ENCODE measurements around the gene THSD4. TPM values are rescaled to one million over a fixed set of nuclear protein-coding genes. Genes with fewer than 3 reads are reported as not detected.
A peak's percentile ranks its signal among the peaks of the same experiment; 100 is the strongest.
"Not testable (repeated sequence)": the region's sequence is repeated elsewhere in the genome, so short reads cannot be mapped to it uniquely, and the experiment has no call there.

Gene THSD4
- polyA plus RNA-seq, 2 of the 4 experiments (the other 2 are of a cell fraction), result 15.8 to 40.7 TPM

- H3K4me3 ChIP-seq, result no peak overlapping the region
- H3K27ac ChIP-seq, result no peak overlapping the region
- H3K4me2 ChIP-seq, result no peak overlapping the region
- DNase-seq (ENCODE audit: low read depth in 1 of 2, low spot score in 1 of 2) (no peak), ATAC-seq (no peak), FAIRE-seq (no peak)
- H3K9me3 ChIP-seq, result no peaks in the 10 kb centered on the region
- CTCF ChIA-PET, result interaction anchor here (0.6 to 1.2 kb wide), 3 partner anchors 12 to 912 kb away, joined by 3 to 4 read pairs (median 3); no protein-coding TSS in a partner anchor
- TF ChIP-seq, protein P1, sequence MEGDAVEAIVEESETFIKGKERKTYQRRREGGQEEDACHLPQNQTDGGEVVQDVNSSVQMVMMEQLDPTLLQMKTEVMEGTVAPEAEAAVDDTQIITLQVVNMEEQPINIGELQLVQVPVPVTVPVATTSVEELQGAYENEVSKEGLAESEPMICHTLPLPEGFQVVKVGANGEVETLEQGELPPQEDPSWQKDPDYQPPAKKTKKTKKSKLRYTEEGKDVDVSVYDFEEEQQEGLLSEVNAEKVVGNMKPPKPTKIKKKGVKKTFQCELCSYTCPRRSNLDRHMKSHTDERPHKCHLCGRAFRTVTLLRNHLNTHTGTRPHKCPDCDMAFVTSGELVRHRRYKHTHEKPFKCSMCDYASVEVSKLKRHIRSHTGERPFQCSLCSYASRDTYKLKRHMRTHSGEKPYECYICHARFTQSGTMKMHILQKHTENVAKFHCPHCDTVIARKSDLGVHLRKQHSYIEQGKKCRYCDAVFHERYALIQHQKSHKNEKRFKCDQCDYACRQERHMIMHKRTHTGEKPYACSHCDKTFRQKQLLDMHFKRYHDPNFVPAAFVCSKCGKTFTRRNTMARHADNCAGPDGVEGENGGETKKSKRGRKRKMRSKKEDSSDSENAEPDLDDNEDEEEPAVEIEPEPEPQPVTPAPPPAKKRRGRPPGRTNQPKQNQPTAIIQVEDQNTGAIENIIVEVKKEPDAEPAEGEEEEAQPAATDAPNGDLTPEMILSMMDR (IDR thresholded peaks at IDR 0.05), result no peak
- TF ChIP-seq GATA3 (IDR thresholded peaks at IDR 0.05; ENCODE audit: borderline replicate concordance) (no peak), MAZ (IDR thresholded peaks at IDR 0.05; ENCODE audit: borderline replicate concordance, low read depth, low read length) (no peak), CHD2 (IDR thresholded peaks at IDR 0.05; ENCODE audit: low read length, partially characterized antibody) (no peak), ESRRA (IDR thresholded peaks at IDR 0.05; ENCODE audit: borderline replicate concordance, low read length) (no peak), TFCP2L1 (CRISPR knock-in tag; IDR thresholded peaks at IDR 0.05) (no peak), EHMT2 (IDR thresholded peaks at IDR 0.05; ENCODE audit: low read depth) (no peak)
- TF ChIP-seq, protein P2, sequence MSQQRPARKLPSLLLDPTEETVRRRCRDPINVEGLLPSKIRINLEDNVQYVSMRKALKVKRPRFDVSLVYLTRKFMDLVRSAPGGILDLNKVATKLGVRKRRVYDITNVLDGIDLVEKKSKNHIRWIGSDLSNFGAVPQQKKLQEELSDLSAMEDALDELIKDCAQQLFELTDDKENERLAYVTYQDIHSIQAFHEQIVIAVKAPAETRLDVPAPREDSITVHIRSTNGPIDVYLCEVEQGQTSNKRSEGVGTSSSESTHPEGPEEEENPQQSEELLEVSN (IDR thresholded peaks at IDR 0.05; ENCODE audit: borderline replicate concordance, low read depth), result no peak
- 87% methylated on average over 4 of the region's 4 CpGs for WGBS (ENCODE audit: missing lambda C conversion rate)
- POLR2A ChIA-PET, result no interaction called here
- H3K4me1 ChIP-seq, result no peaks in the 10 kb centered on the region
Observed at GRCh38 chr15:71366522-71366921, 251.3 kb downstream of the THSD4 start.

DNA sequence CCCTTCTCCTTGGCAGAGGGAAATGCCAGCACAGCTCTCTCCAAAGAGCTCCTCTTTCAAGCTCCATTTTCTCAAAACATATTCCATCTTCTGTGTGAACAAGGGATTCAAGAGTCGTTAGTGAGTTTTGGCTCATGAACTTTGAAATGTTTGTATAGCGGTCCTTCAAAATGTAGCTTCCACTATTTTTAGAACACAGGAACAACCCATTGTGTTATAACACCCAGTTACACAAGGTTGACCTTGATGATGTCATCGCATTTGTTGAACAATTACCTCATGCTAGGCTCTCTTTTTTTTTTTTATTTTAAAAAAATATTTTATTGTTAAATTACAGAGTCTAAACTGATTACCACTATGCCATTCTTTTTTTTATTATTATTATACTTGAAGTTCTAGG, 251.7 kb downstream of the THSD4 start:
- Histone ChIP-seq H3K4me1 (no peaks in the 10 kb centered on the region), H3K9me3 (no peaks in the 10 kb centered on the region), H3K4me3 (no peak overlapping the region), H3K27ac (no peak overlapping the region), H3K4me2 (no peak overlapping the region)
- ATAC-seq, result no peak
- FAIRE-seq, result peak; percentile 7
- TF ChIP-seq FOXS1 (CRISPR knock-in tag; IDR thresholded peaks at IDR 0.05), result no peak
- TF ChIP-seq ESRRA (IDR thresholded peaks at IDR 0.05; ENCODE audit: borderline replicate concordance, low read length), result no peak
- TF ChIP-seq NPAS2 (CRISPR knock-in tag; IDR thresholded peaks at IDR 0.05; ENCODE audit: borderline replicate concordance), result no peak
- TF ChIP-seq NFE2L2 (conservative IDR thresholded peaks at IDR 0.05; ENCODE audit: low read length), result no peak
- TF ChIP-seq RAD21 (conservative IDR thresholded peaks at IDR 0.05 in 1 of 2, IDR thresholded peaks at IDR 0.05 in 1 of 2), result no peak
- no peak for TF ChIP-seq HOXA7 (CRISPR knock-in tag; IDR thresholded peaks at IDR 0.05)
- no peak for TF ChIP-seq CHD4 (IDR thresholded peaks at IDR 0.05; ENCODE audit: borderline replicate concordance)
- no peak for TF ChIP-seq ATOH8 (CRISPR knock-in tag; IDR thresholded peaks at IDR 0.05; ENCODE audit: low read depth)
- no peak for TF ChIP-seq EP300 (IDR thresholded peaks at IDR 0.05)
- no peak for TF ChIP-seq EHF (CRISPR knock-in tag; IDR thresholded peaks at IDR 0.05)
- no peak for TF ChIP-seq POLR2AphosphoS2 (conservative IDR thresholded peaks at IDR 0.05; ENCODE audit: low read length)
- no peak for TF ChIP-seq EHMT2 (IDR thresholded peaks at IDR 0.05; ENCODE audit: low read depth)
- ChIA-PET CTCF (interaction anchor here (0.6 to 1.2 kb wide), 3 partner anchors 12 to 912 kb away, joined by 3 to 4 read pairs (median 3); no protein-coding TSS in a partner anchor), POLR2A (no interaction called here)
- DNase-seq (ENCODE audit: low read depth in 1 of 2, low spot score in 1 of 2), result peak in 1 of 2 experiments; percentile 28
- 64% methylated on average over 3 of the region's 3 CpGs for WGBS (ENCODE audit: missing lambda C conversion rate)

DNA sequence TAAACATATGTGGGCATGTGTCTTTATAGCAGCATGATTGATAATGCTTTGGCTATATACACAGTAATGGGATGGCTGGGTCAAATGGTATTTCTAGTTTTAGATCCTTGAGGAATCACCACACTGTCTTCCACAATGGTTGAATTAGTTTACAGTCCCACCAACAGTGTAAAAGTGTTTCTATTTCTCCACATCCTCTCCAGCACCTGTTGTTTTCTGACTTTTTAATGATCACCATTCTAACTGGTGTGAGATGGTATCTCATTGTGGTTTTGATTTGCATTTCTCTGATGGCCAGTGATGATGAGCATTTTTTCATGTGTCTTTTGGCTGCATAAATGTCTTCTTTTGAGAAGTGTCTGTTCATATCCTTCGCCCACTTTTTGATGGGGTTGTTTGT, 252.5 kb downstream of the THSD4 start:
- WGBS (ENCODE audit: missing lambda C conversion rate), result 100% methylated on average over 1 of the region's 1 CpG
- H3K4me2 ChIP-seq; H3K4me3 ChIP-seq; H3K4me1 ChIP-seq; DNase-seq (ENCODE audit: low read depth in 1 of 2, low spot score in 1 of 2); H3K9me3 ChIP-seq; POLR2A ChIA-PET; FAIRE-seq; CTCF ChIA-PET; ATAC-seq; H3K27ac ChIP-seq: not testable (repeated sequence)

DNA sequence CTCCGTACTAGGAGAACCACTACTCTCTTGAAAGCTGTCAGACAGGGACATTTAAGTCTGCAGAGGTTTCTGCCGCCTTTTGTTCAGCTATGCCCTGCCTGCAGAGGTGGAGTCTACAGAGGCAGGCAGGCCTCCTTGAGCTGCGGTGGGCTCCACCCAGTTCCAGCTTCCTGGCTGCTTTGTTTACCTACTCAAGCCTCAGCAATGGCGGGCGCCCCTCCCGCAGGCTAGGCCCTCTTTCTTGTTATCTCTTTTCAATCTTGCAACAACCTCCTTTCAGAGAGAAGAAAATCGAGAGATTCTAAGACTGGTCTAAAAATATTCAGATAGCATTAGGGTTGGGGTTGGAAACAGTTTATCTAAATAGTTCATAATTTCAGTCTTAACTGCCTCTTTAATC, 257.5 kb downstream of the THSD4 start:
- H3K4me2 ChIP-seq; H3K9me3 ChIP-seq; ATAC-seq; DNase-seq (ENCODE audit: low read depth in 1 of 2, low spot score in 1 of 2); H3K4me3 ChIP-seq; H3K27ac ChIP-seq; CTCF ChIA-PET; POLR2A ChIA-PET; FAIRE-seq; H3K4me1 ChIP-seq: not testable (repeated sequence)
- 69% methylated on average over 7 of the region's 7 CpGs for WGBS (ENCODE audit: missing lambda C conversion rate)

Data from A549 (cell line).